IMR-90 (cell line): Measurements from ENCODE around the gene EIF5A. TPM values are rescaled to one million over a fixed set of nuclear protein-coding genes. Genes with fewer than 3 reads are reported as not detected.

Experiments used
- ATAC-seq: fragments of 200-7000 bp; cut with Tn5 transposase; 2 replicates; pipeline ENCODE4 v1.9.1; 2020; ENCODE audit warnings: low read depth, mild to moderate bottlenecking, moderate library complexity
- BruUV-seq: library from RNA; stranded (reverse); fragments of 400-500 nt; replicated peaks from 2 replicates; lab custom pipeline; 2021; lab: Mats Ljungman, UMichigan
- CTCF ChIA-PET: fragments of 300-600 bp; formaldehyde crosslinking; extraction: SDS; loops from one replicate; lab custom pipeline; 2021; ENCODE audit warnings: antibody characterized with exemption; lab: Yijun Ruan, JAX
- POLR2A ChIA-PET: fragments of 300-600 bp; sonication (Branson Sonifier 250); formaldehyde crosslinking; loops from one replicate; lab custom pipeline; 2022; ENCODE audit warnings: antibody characterized with exemption; ENCODE audit not compliant: unreplicated experiment; lab: Charles Lee
- DNase-seq: peaks from one replicate; pipeline ENCODE4 v3.0.0; 2013
- H2AFZ ChIP-seq: replicated peaks from 2 replicates; pipeline ENCODE3; 2013; ENCODE audit warnings: low read length, mild to moderate bottlenecking; ENCODE audit not compliant: poor library complexity
- H2AK5ac ChIP-seq: 2 replicates; pipeline ENCODE4 v1.6.1; 2013; ENCODE audit warnings: low read depth, low read length, inconsistent platforms
- H2AK9ac ChIP-seq: replicated peaks from 2 replicates; pipeline ENCODE3; 2013; ENCODE audit warnings: mild to moderate bottlenecking, low read depth, low read length, moderate library complexity; ENCODE audit not compliant: poor library complexity
- H2BK120ac ChIP-seq: 2 replicates; pipeline ENCODE4 v1.6.1; 2013; ENCODE audit warnings: low read depth, low read length, inconsistent platforms
- H2BK15ac ChIP-seq: 3 replicates; pipeline ENCODE4 v1.6.1; 2013; ENCODE audit warnings: low read depth, low read length, inconsistent platforms
- H2BK20ac ChIP-seq: 2 replicates; pipeline ENCODE4 v1.6.1; 2013; ENCODE audit warnings: low read depth, mild to moderate bottlenecking, inconsistent platforms, low read length, moderate library complexity
- H2BK5ac ChIP-seq: 2 replicates; pipeline ENCODE4 v1.6.1; 2013; ENCODE audit warnings: mild to moderate bottlenecking, low read depth, low read length, inconsistent platforms; ENCODE audit not compliant: poor library complexity, severe bottlenecking
- H3K14ac ChIP-seq: replicated peaks from 2 replicates; pipeline ENCODE4 v1.6.1; 2013; ENCODE audit warnings: low read depth, low read length, inconsistent platforms
- H3K18ac ChIP-seq: 2 replicates; pipeline ENCODE4 v1.6.1; 2013; ENCODE audit warnings: low read depth, low read length, control low read depth
- H3K23ac ChIP-seq: 2 replicates; pipeline ENCODE4 v1.6.1; 2013; ENCODE audit warnings: low read depth, low read length, inconsistent platforms
- H3K27ac ChIP-seq: 2 replicates; pipeline ENCODE4 v1.5.1; 2013; ENCODE audit warnings: mild to moderate bottlenecking, control low read depth, low read length; ENCODE audit not compliant: insufficient read depth
- H3K27me3 ChIP-seq: 2 replicates; pipeline ENCODE4 v1.6.1; 2013; ENCODE audit warnings: low read length; ENCODE audit not compliant: control insufficient read depth, insufficient read depth
- H3K36me3 ChIP-seq: 2 replicates; pipeline ENCODE4 v1.6.1; 2013; ENCODE audit warnings: low read length, mixed read lengths; ENCODE audit not compliant: control insufficient read depth, insufficient read depth
- H3K4ac ChIP-seq: 2 replicates; pipeline ENCODE4 v1.6.1; 2013; ENCODE audit warnings: low read depth, low read length, inconsistent platforms
- H3K4me1 ChIP-seq: 2 replicates; pipeline ENCODE4 v1.6.1; 2013; ENCODE audit warnings: low read length, mixed read lengths; ENCODE audit not compliant: control insufficient read depth, insufficient read depth
- H3K4me2 ChIP-seq: 2 replicates; pipeline ENCODE4 v1.6.1; 2013; ENCODE audit warnings: low read depth, mild to moderate bottlenecking, control low read depth, low read length, moderate library complexity
- H3K4me3 ChIP-seq: 2 replicates; pipeline ENCODE4 v1.5.1; 2013; ENCODE audit warnings: low read depth, mild to moderate bottlenecking, control low read depth, low read length, moderate library complexity; ENCODE audit not compliant: insufficient read depth
- H3K56ac ChIP-seq: 2 replicates; pipeline ENCODE4 v1.6.1; 2013; ENCODE audit warnings: low read length, inconsistent platforms; ENCODE audit not compliant: insufficient read depth; ENCODE audit errors: extremely low read depth
- H3K79me1 ChIP-seq, 2 experiments: 2 replicates each; pipeline ENCODE4 v1.6.1; 2013; ENCODE audit warnings: low read length in 2 of 2, inconsistent platforms in 1 of 2, low read depth in 1 of 2
- H3K9ac ChIP-seq: 2 replicates; pipeline ENCODE4 v1.6.1; 2013; ENCODE audit warnings: low read depth, low read length, control low read depth
- H3K9me1 ChIP-seq: 2 replicates; pipeline ENCODE4 v1.6.1; 2013; ENCODE audit warnings: low read length, inconsistent platforms; ENCODE audit not compliant: insufficient read depth
- H3K9me3 ChIP-seq: 2 replicates; pipeline ENCODE4 v1.6.1; 2013; ENCODE audit warnings: low read length; ENCODE audit not compliant: control insufficient read depth, insufficient read depth
- H4K20me1 ChIP-seq: 2 replicates; pipeline ENCODE4 v1.6.1; 2013; ENCODE audit warnings: low read length, inconsistent platforms; ENCODE audit not compliant: insufficient read depth
- H4K5ac ChIP-seq: 2 replicates; pipeline ENCODE4 v1.6.1; 2013; ENCODE audit warnings: mild to moderate bottlenecking, low read depth, low read length, control low read depth
- H4K8ac ChIP-seq, 2 experiments: 2 replicates each; pipeline ENCODE4 v1.6.1; 2013; ENCODE audit warnings: low read depth in 2 of 2, low read length in 2 of 2, control low read depth in 1 of 2, inconsistent platforms in 1 of 2
- H4K91ac ChIP-seq: 2 replicates; pipeline ENCODE4 v1.6.1; 2013; ENCODE audit warnings: low read depth, low read length, inconsistent platforms; ENCODE audit not compliant: insufficient read depth
- CEBPB ChIP-seq: IDR thresholded peaks from 2 replicates; pipeline ENCODE4 v1.6.1; 2012; ENCODE audit warnings: low read depth, low read length, improper control_type of control experiment
- CHD1 ChIP-seq: IDR thresholded peaks from 2 replicates; pipeline ENCODE4 v1.6.1; 2012; ENCODE audit warnings: low read depth, low read length, improper control_type of control experiment
- ELK1 ChIP-seq: fragments of 150-350 bp; IDR thresholded peaks from 2 replicates; pipeline ENCODE4 v1.6.1; 2016; ENCODE audit warnings: low read depth, mild to moderate bottlenecking, low read length, moderate library complexity, borderline replicate concordance
- WGBS, 2 experiments: methylation state at CpG; one replicate each; pipeline versions ENCODE4 v1.1.5 to v1.1.7; 2013; ENCODE audit warnings: missing lambda C conversion rate in 2 of 2; ENCODE audit not compliant: insufficient read length in 1 of 2; ENCODE audit errors: extremely low coverage in 2 of 2; 5-methylcytosine and 5-hydroxymethylcytosine counted together
- dilution Hi-C: fragments of 300-500 bp; cut with HindIII; formaldehyde crosslinking; loops from one replicate; pipeline ENCODE4 v1.14.3; 2018; ENCODE audit warnings: low sequenced_read_pairs; ENCODE audit not compliant: unreplicated experiment
- in situ Hi-C: fragments of 300-500 bp; cut with MboI; formaldehyde crosslinking; loops from 3 replicates; pipeline ENCODE4 v1.14.3; 2019; ENCODE audit warnings: low sequenced_read_pairs, inconsistent platforms, mixed read lengths
- intact Hi-C: fragments of 100-400 bp; cut with micrococcal nuclease; formaldehyde crosslinking; loops from 2 replicates; pipeline ENCODE4 v1.10.0; 2022
- polyA plus RNA-seq, 3 experiments: library from polyadenylated mRNA; depleted of rRNA; stranded (reverse); fragments of >200 nt; gene quantifications; 2 replicates each; pipeline ENCODE4 v1.2.3, GENCODE V29; 2012; ENCODE audit warnings: low replicate concordance in 1 of 3
- total RNA-seq: library from RNA; depleted of rRNA; stranded (reverse); fragments of >200 nt; gene quantifications from 2 replicates; pipeline ENCODE4 v1.2.3, GENCODE V29; 2012

Gene EIF5A
- total and polyA plus RNA-seq, 2 of the 4 experiments (the other 2 are of a cell fraction): 782 to 883 TPM

GRCh38 chr17:7258731-7259554, 48.5 kb upstream of the EIF5A start:
- Histone ChIP-seq H2BK15ac (no peak overlapping the region), H3K27ac (no peak overlapping the region), H3K4me2 (no peak overlapping the region), H4K5ac (no peak overlapping the region), H3K23ac (no peak overlapping the region), H2AFZ (no peak overlapping the region), H3K14ac (no peak overlapping the region), H2BK5ac (no peak overlapping the region), H4K91ac (no peak overlapping the region), H3K4ac (no peak overlapping the region), H3K4me3 (no peak overlapping the region), H3K4me1 (peaks cover 8% of the 10 kb centered on the region), H3K36me3 (peaks cover 32% of the 10 kb centered on the region), H4K20me1 (no peaks in the 10 kb centered on the region), H3K56ac (no peak overlapping the region), H3K9ac (no peak overlapping the region), H4K8ac (no peak overlapping the region), H3K9me1 (peaks cover 10% of the 10 kb centered on the region), H3K27me3 (peaks cover 13% of the 10 kb centered on the region; the same call in 1 of the 2 replicates), H3K9me3 (no peaks in the 10 kb centered on the region), H2BK20ac (no peak overlapping the region), H2AK5ac (no peak overlapping the region), H2AK9ac (peak overlapping the region; percentile 5), H2BK120ac (no peak overlapping the region), H3K79me1 (peaks cover 2 to 13% of the 10 kb centered on the region in 2 experiments; a peak in 2 of 4 replicates), H3K18ac (no peak overlapping the region)
- no peak for ATAC-seq
- BruUV-seq: no TSS peak
- in situ Hi-C loops: no loop called here
- no peak for TF ChIP-seq CHD1
- no peak for TF ChIP-seq ELK1
- TF ChIP-seq CEBPB: peak; percentile 86
- WGBS, 2 experiments: 73% methylated on average over 2 of the region's 7 CpGs; no CpG with 5 or more reads in 1 of the 2 experiments
- dilution Hi-C loops: no loop called here
- ChIA-PET POLR2A (interaction anchor here (0.6 kb wide), 1 partner anchor 11 kb away, joined by 6 read pairs; no protein-coding TSS in a partner anchor), CTCF (no interaction called here)
- intact Hi-C loops: no loop called here
- DNase-seq: peak; percentile 27
